Mesenchymal stem cell (in vitro differentiated cells and primary cell): ENCODE data around the gene HOXD13.

Experiments used
- DNase-seq: peaks from one replicate; pipeline ENCODE4 v3.0.0-alpha.2; 2013
- H2AFZ ChIP-seq: one replicate; pipeline ENCODE4 v1.6.1; 2013; ENCODE audit warnings: low read depth, mild to moderate bottlenecking, control low read depth, inconsistent platforms, low read length, moderate library complexity
- H2AK5ac ChIP-seq: 2 replicates; pipeline ENCODE4 v1.6.1; 2013; ENCODE audit warnings: low read length, moderate library complexity, mild to moderate bottlenecking, inconsistent platforms; ENCODE audit not compliant: severe bottlenecking
- H2BK120ac ChIP-seq: one replicate; pipeline ENCODE4 v1.6.1; 2013; ENCODE audit warnings: low read depth, mild to moderate bottlenecking, inconsistent platforms, low read length, moderate library complexity
- H2BK12ac ChIP-seq, 2 experiments: one replicate each; pipeline ENCODE4 v1.6.1; 2013; ENCODE audit warnings: inconsistent platforms in 2 of 2, low read length in 2 of 2, mild to moderate bottlenecking in 2 of 2, moderate library complexity in 2 of 2, control low read depth in 1 of 2
- H2BK15ac ChIP-seq: one replicate; pipeline ENCODE4 v1.6.1; 2013; ENCODE audit warnings: mild to moderate bottlenecking, low read depth, inconsistent platforms; ENCODE audit not compliant: poor library complexity, severe bottlenecking
- H2BK5ac ChIP-seq: 2 replicates; pipeline ENCODE4 v1.6.1; 2013; ENCODE audit warnings: low read depth, mild to moderate bottlenecking, low read length, control low read depth, inconsistent platforms; ENCODE audit not compliant: poor library complexity, severe bottlenecking
- H3K14ac ChIP-seq, 2 experiments: one replicate each; pipeline ENCODE4 v1.6.1; 2013; ENCODE audit warnings: inconsistent platforms in 2 of 2, low read length in 2 of 2, control low read depth in 1 of 2, mild to moderate bottlenecking in 1 of 2, moderate library complexity in 1 of 2
- H3K18ac ChIP-seq, 2 experiments: one replicate each; pipeline ENCODE4 v1.6.1; 2013; ENCODE audit warnings: inconsistent platforms in 2 of 2, low read length in 2 of 2, control low read depth in 1 of 2, low read depth in 1 of 2, mild to moderate bottlenecking in 1 of 2
- H3K23ac ChIP-seq, 2 experiments: one replicate each; pipeline ENCODE4 v1.6.1; 2013; ENCODE audit warnings: inconsistent platforms in 2 of 2, low read length in 2 of 2, mild to moderate bottlenecking in 2 of 2, moderate library complexity in 2 of 2, control low read depth in 1 of 2
- H3K27ac ChIP-seq: 2 replicates; pipeline ENCODE4 v1.5.1; 2013; ENCODE audit warnings: mild to moderate bottlenecking, moderate library complexity, low read length, control low read depth, inconsistent platforms; ENCODE audit not compliant: poor library complexity, severe bottlenecking
- H3K27me3 ChIP-seq, 2 experiments: 2 replicates each; pipeline versions ENCODE4 v1.6.1 to v1.7.0; 2013; ENCODE audit warnings: low read length in 2 of 2, mild to moderate bottlenecking in 2 of 2, moderate library complexity in 2 of 2, control low read depth in 1 of 2, inconsistent platforms in 1 of 2; ENCODE audit not compliant: control insufficient read depth in 1 of 2, insufficient read depth in 1 of 2
- H3K36me3 ChIP-seq, 2 experiments: 2 replicates each; pipeline versions ENCODE4 v1.6.1 to v1.7.0; 2013; ENCODE audit warnings: low read length in 2 of 2, control low read depth in 1 of 2, inconsistent platforms in 1 of 2, low read depth in 1 of 2, mild to moderate bottlenecking in 1 of 2; ENCODE audit not compliant: insufficient read depth in 2 of 2, control insufficient read depth in 1 of 2
- H3K4ac ChIP-seq, 2 experiments: one replicate each; pipeline ENCODE4 v1.6.1; 2013; ENCODE audit warnings: inconsistent platforms in 2 of 2, low read length in 2 of 2, mild to moderate bottlenecking in 2 of 2, moderate library complexity in 2 of 2, control low read depth in 1 of 2, low read depth in 1 of 2
- H3K4me1 ChIP-seq: 2 replicates; pipeline ENCODE4 v1.6.1; 2013; ENCODE audit warnings: low read depth, low read length, control low read depth; ENCODE audit not compliant: control insufficient read depth, insufficient read depth
- H3K4me2 ChIP-seq: 2 replicates; pipeline ENCODE4 v1.6.1; 2013; ENCODE audit warnings: low read length, mild to moderate bottlenecking, inconsistent platforms; ENCODE audit not compliant: poor library complexity, severe bottlenecking
- H3K4me3 ChIP-seq, 2 experiments: 2 replicates each; pipeline versions ENCODE4 v1.5.1 to v1.7.0; 2013; ENCODE audit warnings: low read length in 2 of 2, mild to moderate bottlenecking in 2 of 2, control low read depth in 1 of 2, low read depth in 1 of 2; ENCODE audit not compliant: insufficient read depth in 1 of 2
- H3K79me1 ChIP-seq: replicated peaks from 2 replicates; pipeline ENCODE4 v1.6.1; 2013; ENCODE audit warnings: mild to moderate bottlenecking, control low read depth, low read length, inconsistent platforms; ENCODE audit not compliant: poor library complexity, severe bottlenecking
- H3K9ac ChIP-seq: 2 replicates; pipeline ENCODE4 v1.7.0; 2013; ENCODE audit warnings: mild to moderate bottlenecking, low read length, moderate library complexity
- H3K9me3 ChIP-seq: 2 replicates; pipeline ENCODE4 v1.7.0; 2013; ENCODE audit warnings: mild to moderate bottlenecking, low read length; ENCODE audit not compliant: control insufficient read depth
- H4K8ac ChIP-seq: one replicate; pipeline ENCODE4 v1.6.1; 2013; ENCODE audit warnings: inconsistent platforms, mild to moderate bottlenecking, low read length, moderate library complexity
- H4K91ac ChIP-seq: one replicate; pipeline ENCODE4 v1.6.1; 2013; ENCODE audit warnings: mild to moderate bottlenecking, low read length, inconsistent platforms
- WGBS: methylation state at CpG from one replicate; pipeline ENCODE4 v1.1.7; 2013; ENCODE audit warnings: mixed read lengths; 5-methylcytosine and 5-hydroxymethylcytosine counted together

The HOXD13 gene

DNA sequence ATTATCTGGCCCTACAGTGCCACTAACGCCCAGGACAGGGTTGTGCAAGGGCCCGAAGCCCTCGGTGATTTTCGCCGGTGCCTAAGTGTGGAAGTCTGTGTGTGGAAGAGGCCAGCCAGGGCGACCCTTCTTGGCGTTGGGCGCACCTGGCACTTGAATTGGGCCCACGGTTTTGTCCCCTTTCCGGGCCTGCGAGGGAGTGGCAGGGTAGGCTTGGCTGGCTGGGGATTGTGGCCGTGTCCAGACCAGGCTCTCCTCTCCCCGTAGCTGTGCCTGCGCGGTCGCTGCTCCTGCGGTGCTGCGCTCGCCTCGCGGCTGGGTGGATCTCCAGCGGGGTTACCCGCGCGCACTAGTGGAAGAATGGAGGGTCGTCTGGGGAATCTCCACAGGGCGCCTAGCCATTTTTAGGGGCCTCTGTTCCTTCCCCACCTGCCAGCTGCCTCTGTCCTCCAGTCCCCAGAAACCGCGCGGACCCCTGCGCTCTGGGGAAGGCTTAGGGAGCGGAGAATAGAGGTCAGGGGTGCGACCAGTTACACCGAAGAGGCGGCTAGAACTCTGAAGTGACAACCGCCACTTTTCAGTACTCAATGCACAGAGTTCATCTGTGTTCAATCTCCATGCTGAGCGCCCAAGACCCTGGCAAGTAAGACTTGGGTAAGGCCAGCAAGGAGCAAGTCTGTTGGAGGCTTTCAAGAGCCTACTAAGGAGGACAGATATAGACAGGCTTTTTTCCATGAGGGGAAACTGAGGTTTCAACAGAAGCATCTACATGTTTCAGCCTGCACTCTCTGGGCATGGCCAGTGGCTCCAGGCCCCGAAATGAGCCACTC lies 24.7 kb upstream of the HOXD13 start:
- Histone ChIP-seq H3K79me1 (no peaks in the 10 kb centered on the region), H4K91ac (no peak overlapping the region), H2BK120ac (no peak overlapping the region), H3K27me3 (peaks cover 82 to 97% of the 10 kb centered on the region in 2 experiments), H3K36me3 (no peaks in the 10 kb centered on the region), H3K23ac (no peak overlapping the region), H2AK5ac (no peak overlapping the region), H3K4me3 (peak overlapping the region; percentile 18 to 67), H3K9me3 (no peaks in the 10 kb centered on the region), H3K4ac (no peak overlapping the region), H4K8ac (no peak overlapping the region), H3K18ac (no peak overlapping the region), H3K14ac (no peak overlapping the region), H3K9ac (peak overlapping the region; percentile 51), H3K4me1 (peaks cover 14% of the 10 kb centered on the region), H2BK5ac (no peak overlapping the region), H3K27ac (no peak overlapping the region), H2BK12ac (no peak overlapping the region), H3K4me2 (peak overlapping the region; percentile 9), H2AFZ (no peak overlapping the region), H2BK15ac (no peak overlapping the region)
- 18% methylated on average over 33 of the region's 38 CpGs for WGBS
- DNase-seq: no peak

DNA sequence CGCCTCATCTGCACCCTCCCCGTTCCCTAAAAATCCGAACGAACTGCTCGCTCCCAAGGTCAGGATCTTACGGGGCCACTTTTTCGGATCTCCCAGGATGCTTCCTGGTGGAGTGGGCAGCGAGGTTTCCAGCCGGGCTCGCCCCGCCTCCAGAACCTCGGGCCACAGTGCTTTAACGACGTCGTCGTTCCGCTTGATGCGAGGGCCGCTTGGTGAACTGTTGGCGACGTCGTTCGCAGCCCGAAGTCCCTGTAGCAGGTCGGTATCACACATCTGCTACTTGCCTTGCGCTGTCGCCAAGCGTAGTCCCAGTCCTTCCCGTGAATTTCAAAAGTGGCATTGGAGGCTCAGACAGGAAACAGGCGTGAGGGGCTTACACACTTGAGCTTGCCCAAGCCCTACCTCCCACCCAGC lies 24.1 kb upstream of the HOXD13 start:
- peaks cover 88 to 98% of the 10 kb centered on the region in 2 experiments for H3K27me3 ChIP-seq
- H3K79me1 ChIP-seq: no peaks in the 10 kb centered on the region
- H2BK120ac ChIP-seq: no peak overlapping the region
- H2AFZ ChIP-seq: no peak overlapping the region
- no peak overlapping the region for H3K14ac ChIP-seq
- H3K23ac ChIP-seq: no peak overlapping the region
- no peak overlapping the region for H3K9ac ChIP-seq
- H3K9me3 ChIP-seq: no peaks in the 10 kb centered on the region
- H3K4me3 ChIP-seq: peak overlapping the region in 1 of 2 experiments; percentile 67
- H3K36me3 ChIP-seq: no peaks in the 10 kb centered on the region
- H3K4me1 ChIP-seq: peaks cover 17% of the 10 kb centered on the region
- H3K27ac ChIP-seq: no peak overlapping the region
- H2BK5ac ChIP-seq: no peak overlapping the region
- H3K4ac ChIP-seq: no peak overlapping the region
- 6% methylated on average over 30 of the region's 30 CpGs for WGBS
- no peak overlapping the region for H2AK5ac ChIP-seq
- H4K91ac ChIP-seq: no peak overlapping the region
- no peak for DNase-seq
- H4K8ac ChIP-seq: no peak overlapping the region
- H2BK12ac ChIP-seq: no peak overlapping the region
- no peak overlapping the region for H3K18ac ChIP-seq
- no peak overlapping the region for H3K4me2 ChIP-seq
- H2BK15ac ChIP-seq: no peak overlapping the region

DNA sequence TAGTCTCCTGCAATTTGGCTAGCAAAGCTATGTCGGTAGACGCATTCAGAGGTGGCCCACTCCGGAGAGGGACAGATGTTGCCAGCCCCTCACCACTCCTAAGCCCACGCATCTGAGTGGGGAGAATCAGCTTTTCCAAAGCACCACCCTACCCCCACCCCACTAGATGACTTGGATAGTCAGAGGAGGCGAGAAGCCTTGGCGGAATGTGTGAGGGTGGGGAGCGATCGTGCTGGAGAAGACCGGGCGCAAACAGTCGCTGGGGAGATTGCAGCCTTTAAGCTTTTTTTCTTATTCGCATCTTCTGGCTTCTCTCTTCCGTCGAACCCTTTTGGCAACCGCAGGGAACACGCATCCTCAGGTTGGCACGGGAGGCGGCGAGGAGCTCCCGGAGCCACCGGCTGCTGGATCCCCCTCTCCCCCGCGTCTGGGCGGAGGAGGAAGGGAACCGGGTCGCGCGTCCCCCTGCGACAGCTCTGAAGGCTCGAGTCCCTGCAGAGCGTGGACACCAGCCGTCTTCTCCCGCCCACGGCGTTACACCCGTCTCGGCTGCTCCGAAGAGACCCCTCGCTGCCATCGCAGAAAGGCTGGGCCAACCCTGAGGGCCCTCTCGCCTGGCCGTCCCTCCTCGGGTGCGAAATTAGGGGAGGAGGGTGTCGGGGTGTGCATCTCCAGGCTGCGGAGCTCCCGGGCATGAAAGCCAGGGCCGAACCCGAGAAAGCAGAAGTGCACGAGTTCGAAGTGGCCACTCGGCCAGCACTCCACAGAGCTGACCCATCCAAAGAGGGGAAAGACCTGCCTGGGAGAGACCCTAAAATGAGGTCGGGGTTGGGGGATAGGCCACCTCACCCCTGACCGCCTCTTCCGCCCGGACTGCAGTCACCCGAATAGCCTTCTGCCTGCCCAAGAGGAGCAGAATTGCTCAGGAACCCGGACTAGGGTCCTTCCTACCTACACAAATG lies 20.9 kb upstream of the HOXD13 start:
- peaks cover 100% of the 10 kb centered on the region in 2 experiments for H3K27me3 ChIP-seq
- H2BK12ac ChIP-seq: no peak overlapping the region
- no peak overlapping the region for H4K8ac ChIP-seq
- H3K4me1 ChIP-seq: peaks cover 17% of the 10 kb centered on the region
- no peak overlapping the region for H3K4ac ChIP-seq
- H3K9me3 ChIP-seq: peaks cover 2% of the 10 kb centered on the region
- 20% methylated on average over 51 of the region's 58 CpGs for WGBS
- H2BK5ac ChIP-seq: no peak overlapping the region
- DNase-seq: no peak
- no peak overlapping the region for H2BK120ac ChIP-seq
- no peak overlapping the region for H3K18ac ChIP-seq
- H2AK5ac ChIP-seq: no peak overlapping the region
- no peak overlapping the region for H3K27ac ChIP-seq
- H3K79me1 ChIP-seq: no peaks in the 10 kb centered on the region
- H3K23ac ChIP-seq: no peak overlapping the region
- H3K4me3 ChIP-seq: no peak overlapping the region
- H3K9ac ChIP-seq: no peak overlapping the region
- H3K4me2 ChIP-seq: no peak overlapping the region
- H2BK15ac ChIP-seq: no peak overlapping the region
- H3K14ac ChIP-seq: no peak overlapping the region
- no peak overlapping the region for H4K91ac ChIP-seq
- H3K36me3 ChIP-seq: no peaks in the 10 kb centered on the region
- H2AFZ ChIP-seq: no peak overlapping the region

DNA sequence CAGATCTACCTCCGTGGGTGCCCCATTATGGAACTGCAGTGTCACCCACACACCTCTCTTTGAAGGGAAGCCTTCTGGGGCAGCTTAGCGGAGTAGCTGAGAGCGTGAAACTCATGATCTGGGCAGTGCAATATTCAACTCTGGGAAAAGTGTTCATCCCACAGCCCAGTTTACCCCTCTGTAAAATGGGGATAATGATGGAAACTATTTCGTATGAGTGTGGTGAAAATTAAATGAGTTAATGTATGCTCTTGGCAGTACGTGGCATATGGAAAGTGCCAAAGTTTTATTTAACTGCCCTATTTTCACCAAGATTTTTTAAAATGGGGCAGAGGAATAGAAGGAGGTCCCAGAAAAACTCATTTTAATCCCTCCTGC lies 20.2 kb upstream of the HOXD13 start:
- no peak overlapping the region for H3K9ac ChIP-seq
- no peak overlapping the region for H2BK5ac ChIP-seq
- no peak overlapping the region for H2BK12ac ChIP-seq
- H3K4me1 ChIP-seq: peaks cover 12% of the 10 kb centered on the region
- no peaks in the 10 kb centered on the region for H3K36me3 ChIP-seq
- H3K14ac ChIP-seq: no peak overlapping the region
- peaks cover 4% of the 10 kb centered on the region for H3K9me3 ChIP-seq
- no peaks in the 10 kb centered on the region for H3K79me1 ChIP-seq
- H3K4ac ChIP-seq: no peak overlapping the region
- no peak overlapping the region for H2BK15ac ChIP-seq
- H3K27me3 ChIP-seq: peaks cover 99 to 100% of the 10 kb centered on the region in 2 experiments
- no peak overlapping the region for H3K27ac ChIP-seq
- no peak overlapping the region for H3K4me3 ChIP-seq
- H3K23ac ChIP-seq: no peak overlapping the region
- no peak overlapping the region for H2AFZ ChIP-seq
- no peak overlapping the region for H3K18ac ChIP-seq
- no peak overlapping the region for H2AK5ac ChIP-seq
- H3K4me2 ChIP-seq: no peak overlapping the region
- no peak overlapping the region for H4K8ac ChIP-seq
- H2BK120ac ChIP-seq: no peak overlapping the region
- H4K91ac ChIP-seq: no peak overlapping the region
- 30% methylated on average over 5 of the region's 5 CpGs for WGBS
- DNase-seq: no peak
